Suprapubic skin (tissue), 4 donors: ENCODE results near the gene PRKCE.

ENCODE experiments used
- POLR2A ChIP-seq, 2 donors: fragments of 450-650 bp; IDR thresholded peaks; one replicate each; pipeline ENCODE4 v1.6.1; 2017; ENCODE audit warnings: antibody characterized with exemption in 2 of 2, mild to moderate bottlenecking in 2 of 2, moderate library complexity in 2 of 2
- POLR2AphosphoS5 ChIP-seq, 3 donors: sonication (generic); formaldehyde crosslinking; IDR thresholded peaks; one replicate each; pipeline ENCODE4 v1.6.1; 2017; ENCODE audit warnings: antibody characterized with exemption in 3 of 3
- TF ChIP-seq, protein P1 (sequence below), 2 donors: fragments of 200-600 bp in 1 of 2; fragments of 450-650 bp in 1 of 2; sonication (generic) in 1 of 2; IDR thresholded peaks; one replicate each; pipeline ENCODE4 v1.5.1; 2016 to 2019; ENCODE audit warnings: antibody characterized with exemption in 2 of 2, mild to moderate bottlenecking in 1 of 2, moderate library complexity in 1 of 2

DNA sequence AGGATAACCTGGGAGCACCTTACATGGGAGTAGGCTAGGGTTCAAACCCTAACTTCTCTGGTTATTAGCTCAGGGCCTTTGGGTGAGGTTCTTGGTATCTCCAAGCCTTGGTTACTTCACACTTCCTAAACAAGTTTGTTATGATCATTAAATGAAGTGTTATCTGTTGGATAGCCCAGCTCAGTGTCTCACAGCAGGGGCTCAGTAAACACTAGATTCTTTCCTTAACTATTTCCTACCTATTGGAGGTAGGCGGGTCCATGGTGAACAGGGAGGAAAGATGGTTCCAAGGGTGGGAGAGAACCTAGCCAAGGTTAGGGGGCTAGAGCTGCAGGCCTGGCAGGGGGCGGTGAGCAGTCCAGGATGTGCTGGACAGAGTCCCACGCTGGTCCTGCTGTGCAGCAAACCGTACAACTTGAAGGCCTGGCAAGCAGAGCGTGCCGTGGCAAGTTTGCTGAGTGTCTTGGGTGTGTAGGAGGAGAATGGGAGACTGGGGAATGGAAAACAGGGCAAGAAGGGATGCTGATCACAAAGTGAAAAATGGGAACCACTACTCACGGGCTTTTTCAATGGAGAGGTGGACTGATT is 259.1 kb downstream of the PRKCE start:
- TF ChIP-seq, protein P1, sequence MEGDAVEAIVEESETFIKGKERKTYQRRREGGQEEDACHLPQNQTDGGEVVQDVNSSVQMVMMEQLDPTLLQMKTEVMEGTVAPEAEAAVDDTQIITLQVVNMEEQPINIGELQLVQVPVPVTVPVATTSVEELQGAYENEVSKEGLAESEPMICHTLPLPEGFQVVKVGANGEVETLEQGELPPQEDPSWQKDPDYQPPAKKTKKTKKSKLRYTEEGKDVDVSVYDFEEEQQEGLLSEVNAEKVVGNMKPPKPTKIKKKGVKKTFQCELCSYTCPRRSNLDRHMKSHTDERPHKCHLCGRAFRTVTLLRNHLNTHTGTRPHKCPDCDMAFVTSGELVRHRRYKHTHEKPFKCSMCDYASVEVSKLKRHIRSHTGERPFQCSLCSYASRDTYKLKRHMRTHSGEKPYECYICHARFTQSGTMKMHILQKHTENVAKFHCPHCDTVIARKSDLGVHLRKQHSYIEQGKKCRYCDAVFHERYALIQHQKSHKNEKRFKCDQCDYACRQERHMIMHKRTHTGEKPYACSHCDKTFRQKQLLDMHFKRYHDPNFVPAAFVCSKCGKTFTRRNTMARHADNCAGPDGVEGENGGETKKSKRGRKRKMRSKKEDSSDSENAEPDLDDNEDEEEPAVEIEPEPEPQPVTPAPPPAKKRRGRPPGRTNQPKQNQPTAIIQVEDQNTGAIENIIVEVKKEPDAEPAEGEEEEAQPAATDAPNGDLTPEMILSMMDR (IDR thresholded peaks at IDR 0.05): no peak
- TF ChIP-seq POLR2A (IDR thresholded peaks at IDR 0.05): no peak
- no peak for TF ChIP-seq POLR2AphosphoS5 (IDR thresholded peaks at IDR 0.05)
